ENCODE measurements around the gene IFT81.
"Not testable (repeated sequence)": the region's sequence is repeated elsewhere in the genome, so short reads cannot be mapped to it uniquely, and the experiment has no call there.

The IFT81 gene

GRCh38 chr12:110183386-110183785 is 59.2 kb downstream of the IFT81 start:
- intact Hi-C loops (cut with DNase I): loop anchor here (10.0 kb wide), 1 partner anchor 79 kb away; no protein-coding TSS in a partner anchor
- DNase-seq: peak in 41 of 42 donors; percentile 13 to 87 (median 66)

- no peak for DNase-seq
- intact Hi-C loops (cut with DNase I): loop anchor here (10.0 kb wide), 1 partner anchor 81 kb away; no protein-coding TSS in a partner anchor
Observed at GRCh38 chr12:110185626-110186025, 61.5 kb downstream of the IFT81 start.

GRCh38 chr12:110186059-110186458 is 61.9 kb downstream of the IFT81 start:
- intact Hi-C loops (cut with DNase I): loop anchor here (10.0 kb wide), 1 partner anchor 81 kb away; no protein-coding TSS in a partner anchor
- DNase-seq: no peak

GRCh38 chr12:110193196-110193595 is 69.0 kb downstream of the IFT81 start:
- intact Hi-C loops (cut with DNase I): no loop called here
- DNase-seq: no peak

- intact Hi-C loops (cut with DNase I): no loop called here
- DNase-seq: no peak
Observed at GRCh38 chr12:110197003-110197402, 72.8 kb downstream of the IFT81 start.

- no peak for DNase-seq
- intact Hi-C loops (cut with DNase I): no loop called here
Observed at GRCh38 chr12:110198386-110198785, 74.2 kb downstream of the IFT81 start.

GRCh38 chr12:110199339-110200123 is 75.4 kb downstream of the IFT81 start:
- DNase-seq: no peak
- intact Hi-C loops (cut with DNase I): no loop called here

- intact Hi-C loops (cut with DNase I): no loop called here
Observed at GRCh38 chr12:110200124-110200417, 75.9 kb downstream of the IFT81 start.

GRCh38 chr12:110201995-110202394 is 77.8 kb downstream of the IFT81 start:
- no peak for DNase-seq
- intact Hi-C loops (cut with DNase I): no loop called here

More at GRCh38 chr12:110200124-110200417, 75.9 kb downstream of the IFT81 start:
- no peak for DNase-seq

- intact Hi-C loops (cut with DNase I): no loop called here
- DNase-seq: peak in 4 of 42 donors; percentile 16 to 44 (median 22)
Observed at GRCh38 chr12:110203546-110203945, 79.4 kb downstream of the IFT81 start.

- intact Hi-C loops (cut with DNase I): no loop called here
- DNase-seq: no peak
Observed at GRCh38 chr12:110205931-110206330, 81.8 kb downstream of the IFT81 start.

- intact Hi-C loops (cut with DNase I); DNase-seq: not testable (repeated sequence)
Observed at GRCh38 chr12:110211639-110212536, 87.7 kb downstream of the IFT81 start.

- intact Hi-C loops (cut with DNase I): no loop called here
- no peak for DNase-seq
Observed at GRCh38 chr12:110217996-110218674, 94.0 kb downstream of the IFT81 start.

GRCh38 chr12:110222027-110222426 is 97.9 kb downstream of the IFT81 start:
- intact Hi-C loops (cut with DNase I): no loop called here
- no peak for DNase-seq

GRCh38 chr12:110222433-110222832 is 98.3 kb downstream of the IFT81 start:
- intact Hi-C loops (cut with DNase I): no loop called here

GRCh38 chr12:110223777-110224378 is 99.7 kb downstream of the IFT81 start:
- intact Hi-C loops (cut with DNase I): loop anchor here (2.0 kb wide), 1 partner anchor 55 kb away; no protein-coding TSS in a partner anchor

More at GRCh38 chr12:110222433-110222832, 98.3 kb downstream of the IFT81 start:
- DNase-seq: no peak

GRCh38 chr12:110224379-110225304 is 100.5 kb downstream of the IFT81 start:
- DNase-seq: peak in 25 of 42 donors; percentile 5 to 66 (median 32)
- intact Hi-C loops (cut with DNase I): loop anchor here (2.0 kb wide), 1 partner anchor 54 kb away; no protein-coding TSS in a partner anchor

More at GRCh38 chr12:110223777-110224378, 99.7 kb downstream of the IFT81 start:
- no peak for DNase-seq

- intact Hi-C loops (cut with DNase I): no loop called here
- no peak for DNase-seq
Observed at GRCh38 chr12:110227138-110227537, 103.0 kb downstream of the IFT81 start.
